H1 (cell line): ENCODE measurements around the gene SCNN1G. TPM values are rescaled to one million over a fixed set of nuclear protein-coding genes. Genes with fewer than 3 reads are reported as not detected.

ENCODE experiments used
- BACH1 ChIP-seq: IDR thresholded peaks from 2 replicates; pipeline ENCODE4 v1.6.1; 2012; ENCODE audit warnings: low read length, improper control_type of control experiment
- CBX8 ChIP-seq: fragments of 300-800, 300-1000 bp; sonication (generic); IDR thresholded peaks from 2 replicates; pipeline ENCODE4 v1.7.1; 2016; ENCODE audit warnings: low read depth, low read length, borderline replicate concordance
- CHD2 ChIP-seq: IDR thresholded peaks from 2 replicates; pipeline ENCODE4 v1.6.1; 2012; ENCODE audit warnings: low read length, improper control_type of control experiment
- CHD7 ChIP-seq: fragments of 300-600 bp; sonication (generic); IDR thresholded peaks from 2 replicates; pipeline ENCODE4 v1.7.1; 2012; ENCODE audit warnings: low read length, moderate library complexity, mild to moderate bottlenecking, inconsistent platforms; ENCODE audit not compliant: insufficient replicate concordance
- GTF2F1 ChIP-seq: IDR thresholded peaks from 2 replicates; pipeline ENCODE4 v1.6.1; 2012; ENCODE audit warnings: low read depth, low read length, improper control_type of control experiment, borderline replicate concordance
- SP2 ChIP-seq: IDR thresholded peaks from 2 replicates; pipeline ENCODE4 v1.6.1; 2012; ENCODE audit warnings: mild to moderate bottlenecking, low read length, inconsistent platforms
- polyA plus RNA-seq, 7 experiments: library from polyadenylated mRNA; depleted of rRNA in 3 of 7; stranded (reverse) in 5 of 7; unstranded in 2 of 7; fragments of >200 nt in 5 of 7; fragments of 200-250 nt in 2 of 7; gene quantifications; 1 replicate in 5 of 7; 2 replicates in 1 of 7; 4 replicates in 1 of 7; pipeline versions ENCODE4 v1.2.1 to v1.2.3, GENCODE V29; 2011 to 2013; ENCODE audit warnings: missing spikeins in 2 of 7, mixed read lengths in 2 of 7
- total RNA-seq: library from RNA; stranded (reverse); fragmentation: NEBNext Ultra II Directional; extraction: Animal tissue kit (Norgen Biotek cat#: 25700); gene quantifications from 2 replicates; pipeline ENCODE4 v1.2.1, GENCODE V29; 2021

Gene SCNN1G
- total and polyA plus RNA-seq, 2 of the 8 experiments (the other 6 are each of a cell fraction or from before 2014, with no cell fraction given): 0.73 to 1.1 TPM

DNA sequence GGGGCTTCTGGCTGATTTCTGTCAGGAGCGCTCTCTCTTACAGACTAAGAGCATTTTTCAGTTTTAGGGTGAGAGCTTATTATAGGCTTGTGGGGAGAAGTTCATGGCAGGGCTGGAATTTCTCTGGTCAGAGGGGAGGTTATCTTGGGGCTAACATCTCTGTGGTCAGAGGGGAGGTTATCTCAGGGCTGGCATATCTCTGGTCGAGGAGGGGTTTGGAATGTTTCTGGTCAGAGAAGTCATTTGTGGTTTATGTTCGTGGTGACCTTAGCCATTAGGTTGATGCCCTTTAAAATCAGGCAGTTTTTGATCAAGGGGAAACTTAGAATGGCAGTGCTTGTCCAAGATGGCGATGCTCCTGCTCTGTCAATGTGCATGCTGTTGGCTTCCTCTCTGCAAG lies 22.5 kb upstream of the SCNN1G start (continued):
- no peak for TF ChIP-seq CHD7
- TF ChIP-seq CBX8: no peak
- no peak for TF ChIP-seq GTF2F1
- no peak for TF ChIP-seq CHD2
- TF ChIP-seq SP2: no peak
- no peak for TF ChIP-seq BACH1
